EL (cell line): Measurements from ENCODE around the gene CTDSP1.
A peak's percentile ranks its signal among the peaks of the same experiment; 100 is the strongest.

Source experiments
- DNase-seq: peaks from one replicate; pipeline ENCODE4 v3.0.0-alpha.2; 2016

Gene CTDSP1

GRCh38 chr2:218399391-218400166, at the start of gene CTDSP1:
Gene CTDSP1, plus strand, starts transcription at chr2:218399868. Its CDS starts 223 bp downstream, at chr2:218400091.
- DNase-seq: peak; percentile 97

DNA sequence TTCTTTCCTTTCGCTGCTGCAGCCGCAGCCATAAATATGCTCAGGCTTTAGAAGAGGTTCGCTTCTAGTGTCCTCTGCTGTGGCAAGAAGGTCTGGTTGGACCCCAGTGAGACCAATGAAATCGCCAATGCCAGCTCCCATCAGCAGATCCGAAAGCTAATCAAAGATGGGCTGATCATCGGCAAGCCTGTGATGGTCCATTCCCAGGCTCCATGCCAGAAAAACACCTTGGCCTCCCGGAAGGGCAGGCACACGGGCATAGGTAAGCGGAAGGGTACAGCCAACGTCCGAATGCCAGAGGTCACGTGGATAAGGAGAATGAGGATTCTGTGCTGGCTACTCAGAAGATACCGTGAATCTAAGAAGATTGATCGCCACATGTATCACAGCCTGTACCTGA, 45.6 kb upstream of the CTDSP1 start:
- no peak for DNase-seq

GRCh38 chr2:218354850-218355443, 44.7 kb upstream of the CTDSP1 start:
- DNase-seq: no peak

- no peak for DNase-seq
Measured at GRCh38 chr2:218357236-218358177, 42.2 kb upstream of the CTDSP1 start.

- DNase-seq: no peak
Measured at GRCh38 chr2:218360453-218360852, 39.2 kb upstream of the CTDSP1 start.

GRCh38 chr2:218362606-218363005, 37.1 kb upstream of the CTDSP1 start:
- DNase-seq: no peak

- no peak for DNase-seq
Measured at GRCh38 chr2:218363736-218364135, 35.9 kb upstream of the CTDSP1 start.

GRCh38 chr2:218364196-218364595, 35.5 kb upstream of the CTDSP1 start:
- DNase-seq: no peak

DNA sequence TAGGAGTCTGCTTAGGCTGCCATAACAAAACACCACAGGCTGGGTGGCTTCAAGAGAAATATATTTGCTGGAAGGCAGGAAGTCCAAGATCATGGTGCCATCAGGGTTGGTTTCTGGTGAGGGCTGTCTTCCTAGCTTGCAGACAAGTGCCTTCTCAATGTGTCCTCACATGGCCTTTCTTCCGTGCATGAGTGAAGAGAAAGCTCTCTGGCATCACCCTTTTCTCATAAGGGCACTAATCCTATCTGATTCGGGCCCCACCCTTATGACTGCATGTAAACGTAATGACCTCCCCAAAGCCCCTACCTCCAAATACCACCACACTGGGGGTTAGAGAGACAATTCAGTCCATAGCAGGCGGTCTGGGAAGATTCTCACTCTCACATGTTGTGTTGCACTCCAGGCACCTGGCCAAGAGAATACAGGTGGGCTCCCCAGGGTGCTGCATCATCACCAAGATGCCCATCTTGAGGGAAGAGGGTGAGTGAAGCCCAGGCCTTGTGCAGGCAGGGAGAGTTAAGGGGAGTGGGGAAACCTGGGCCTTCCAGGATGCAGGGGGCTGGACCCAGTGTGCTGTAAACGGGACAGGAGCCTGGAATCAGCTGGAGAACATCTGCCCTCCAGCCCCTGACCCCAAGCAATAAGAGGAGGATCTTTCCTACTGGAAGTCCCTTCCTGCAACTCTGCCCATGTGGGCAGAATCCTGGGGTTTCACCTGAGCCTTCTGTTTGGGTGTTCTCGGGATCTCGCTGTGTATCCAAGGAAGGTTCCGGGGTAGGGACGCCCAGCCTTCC, 32.9 kb upstream of the CTDSP1 start:
- no peak for DNase-seq

DNA sequence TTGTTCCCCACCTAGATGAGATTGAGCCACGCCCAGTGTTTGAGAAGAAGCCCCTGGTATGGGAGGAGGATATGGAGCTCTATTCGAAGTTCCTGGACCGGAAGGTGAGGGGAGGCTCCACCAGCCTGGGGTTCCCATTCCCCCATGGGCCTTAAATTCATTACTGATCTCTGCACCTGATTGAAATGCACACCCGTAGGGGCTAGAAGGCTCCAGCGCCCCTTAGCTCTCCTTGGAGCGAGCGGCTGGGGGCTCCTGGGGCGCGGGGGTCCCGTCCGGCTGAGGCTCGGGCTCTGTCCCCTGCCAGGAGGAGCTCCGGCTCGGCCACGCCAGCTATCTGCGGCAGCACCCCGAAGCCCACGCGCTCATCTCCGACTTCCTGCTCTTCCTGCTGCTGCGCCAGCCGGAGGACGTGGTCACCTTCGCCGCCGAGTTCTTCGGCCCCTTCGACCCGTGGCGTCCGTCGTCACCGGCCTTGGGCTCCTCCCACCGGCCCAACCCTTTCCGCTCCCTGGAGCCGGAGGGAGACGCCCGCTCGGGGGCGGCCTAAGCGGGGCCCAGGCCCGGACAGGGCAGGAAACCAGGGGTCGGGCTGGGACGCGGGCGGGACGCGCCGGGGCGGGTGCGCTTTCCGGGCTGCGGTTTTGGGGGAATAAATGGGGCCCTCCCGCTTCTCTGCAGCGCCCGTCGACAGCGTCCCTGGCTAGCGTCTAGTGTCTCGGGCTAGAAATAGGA, 32.1 kb upstream of the CTDSP1 start:
- DNase-seq: peak; percentile 84

DNA sequence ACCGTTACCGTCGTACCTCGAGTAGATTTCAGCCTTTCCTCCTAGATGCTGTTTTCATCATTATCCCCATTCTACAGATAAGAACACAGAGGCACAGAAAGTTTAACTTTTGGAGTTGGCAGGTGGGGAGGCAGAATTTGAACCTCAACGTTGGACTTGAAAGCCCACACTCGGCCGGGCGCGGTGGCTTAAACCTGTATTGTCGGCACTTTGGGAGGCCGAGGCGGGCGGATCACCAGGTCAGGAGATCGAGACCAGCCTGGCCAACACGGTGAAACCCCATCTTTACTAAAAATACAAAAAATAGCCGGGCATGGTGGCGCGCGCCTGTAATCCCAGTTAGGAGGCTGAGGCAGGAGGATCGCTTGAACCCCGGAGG, 31.5 kb upstream of the CTDSP1 start:
- DNase-seq: no peak

DNA sequence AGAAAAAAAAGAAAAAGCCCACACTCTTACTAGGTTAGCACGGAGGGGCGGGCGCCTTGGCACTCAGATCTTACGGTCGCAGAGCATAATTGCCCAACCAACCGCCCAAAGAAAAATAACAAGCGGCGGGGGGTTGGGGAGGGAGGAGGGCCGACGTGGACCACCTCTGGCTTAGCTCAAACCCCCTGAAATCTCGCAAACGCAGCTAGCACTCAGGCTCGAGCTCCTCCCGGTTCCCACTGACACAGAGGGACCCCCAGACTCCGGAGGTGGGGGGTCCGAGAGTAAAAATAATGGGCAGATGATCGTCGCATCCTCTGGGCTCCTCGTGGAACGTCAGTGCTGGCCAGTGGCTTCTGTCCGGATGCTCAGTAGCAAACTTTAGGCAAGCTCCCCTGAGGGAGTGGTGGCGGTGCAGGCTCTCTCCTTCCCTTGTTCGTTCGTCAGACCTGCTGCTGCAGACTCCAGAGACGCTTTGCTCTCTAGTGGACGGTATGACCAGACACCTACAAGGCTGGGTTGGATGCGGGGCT, 31.0 kb upstream of the CTDSP1 start:
- DNase-seq: no peak

- DNase-seq: no peak
Measured at GRCh38 chr2:218369330-218369729, 30.3 kb upstream of the CTDSP1 start.

- no peak for DNase-seq
Measured at GRCh38 chr2:218370410-218371063, 29.1 kb upstream of the CTDSP1 start.

GRCh38 chr2:218371983-218372350, 27.7 kb upstream of the CTDSP1 start:
- DNase-seq: no peak

DNA sequence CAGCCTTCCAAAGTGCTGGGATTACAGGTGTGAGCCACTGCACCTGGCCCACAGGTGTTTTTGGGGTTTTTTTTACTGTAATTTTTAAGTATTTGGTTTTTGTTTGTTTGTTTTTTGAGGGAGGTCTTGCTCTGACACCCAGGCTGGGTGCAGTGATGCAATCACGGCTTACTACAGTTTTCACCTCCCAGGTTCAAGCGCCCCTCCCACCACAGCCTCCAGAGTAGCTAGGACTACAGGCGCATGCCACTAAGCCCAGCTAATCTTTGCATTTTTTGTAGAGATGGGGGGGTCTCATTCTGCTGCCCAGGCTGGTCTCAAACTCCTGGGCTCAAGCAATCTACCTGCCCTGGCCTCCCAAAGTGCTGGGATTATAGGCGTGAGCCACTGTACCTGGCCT, 24.9 kb upstream of the CTDSP1 start:
- DNase-seq: no peak

DNA sequence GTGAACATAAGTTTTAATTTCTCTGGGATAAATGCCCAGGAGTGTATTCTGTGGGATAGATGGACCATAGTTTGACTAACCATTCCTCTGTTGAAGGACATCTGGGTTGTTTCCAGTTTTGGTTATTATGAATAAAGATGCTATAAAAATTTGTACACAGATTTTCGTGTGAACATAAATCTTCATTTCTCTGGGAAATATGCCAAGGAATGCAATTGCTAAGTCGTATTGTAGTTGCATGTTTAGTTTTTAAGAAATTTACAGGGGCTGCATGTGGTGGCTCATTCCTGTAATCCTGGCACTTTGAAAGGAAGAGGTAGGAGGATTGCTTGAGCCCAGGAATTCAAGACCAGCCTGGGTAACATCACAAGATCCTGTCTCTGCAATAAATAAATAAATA, 24.5 kb upstream of the CTDSP1 start:
- DNase-seq: peak; percentile 67

DNA sequence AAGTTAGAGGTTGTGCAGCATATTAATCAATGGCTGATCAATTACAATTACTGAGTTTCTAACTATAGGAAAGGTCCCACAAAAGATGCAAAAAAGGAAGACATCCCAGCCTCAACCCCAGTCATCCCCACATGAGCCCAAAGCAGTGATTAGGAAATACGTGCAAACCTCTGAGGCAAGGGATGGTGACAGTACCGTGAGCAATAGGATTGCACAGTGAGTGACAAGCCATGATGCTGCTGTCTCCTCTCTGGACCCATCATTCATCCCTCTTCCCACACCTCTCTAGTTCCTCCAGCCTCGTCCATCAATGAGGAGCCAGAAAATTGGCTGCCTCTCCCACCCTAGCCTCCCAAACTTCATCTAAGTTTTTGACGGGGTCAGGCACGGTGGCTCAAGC, 21.6 kb upstream of the CTDSP1 start:
- no peak for DNase-seq

GRCh38 chr2:218381916-218382366, 17.7 kb upstream of the CTDSP1 start, which contains the start of gene SLC11A1:
Gene SLC11A1, plus strand, starts transcription at chr2:218382273. Its CDS starts 96 bp downstream, at chr2:218382369.
- DNase-seq: no peak

DNA sequence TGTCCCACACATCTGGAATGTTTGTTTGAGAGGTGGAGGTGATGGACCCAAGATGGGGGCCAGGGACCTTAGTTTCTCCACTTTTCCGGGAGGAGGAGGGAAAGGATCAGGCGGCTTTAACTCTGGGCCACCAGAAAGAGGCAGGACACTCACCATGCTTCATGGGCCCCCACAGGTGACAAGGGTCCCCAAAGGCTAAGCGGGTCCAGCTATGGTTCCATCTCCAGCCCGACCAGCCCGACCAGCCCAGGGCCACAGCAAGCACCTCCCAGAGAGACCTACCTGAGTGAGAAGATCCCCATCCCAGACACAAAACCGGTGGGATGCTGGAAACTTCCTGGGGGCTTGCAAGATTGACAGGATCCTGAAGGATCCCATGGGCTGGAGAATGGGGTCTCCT, 16.9 kb upstream of the CTDSP1 start:
- no peak for DNase-seq
